Skeletal muscle satellite cell (primary cell): ENCODE measurements around the gene ARSG.

Source experiments
- H3K27me3 ChIP-seq: 2 replicates; pipeline ENCODE4 v1.7.0; 2013; ENCODE audit warnings: low read length; ENCODE audit not compliant: control insufficient read depth, insufficient read depth
- H3K36me3 ChIP-seq: 2 replicates; pipeline ENCODE4 v1.7.0; 2013; ENCODE audit warnings: mild to moderate bottlenecking, control low read depth, low read length; ENCODE audit not compliant: insufficient read depth
- H3K4me1 ChIP-seq: 2 replicates; pipeline ENCODE4 v1.7.0; 2013; ENCODE audit warnings: low read length; ENCODE audit not compliant: control insufficient read depth, insufficient read depth
- H3K4me2 ChIP-seq: 2 replicates; pipeline ENCODE4 v1.7.0; 2013; ENCODE audit warnings: mild to moderate bottlenecking, low read length
- H3K4me3 ChIP-seq: 2 replicates; pipeline ENCODE4 v1.7.0; 2013; ENCODE audit warnings: low read length
- H3K9ac ChIP-seq: 2 replicates; pipeline ENCODE4 v1.7.0; 2013; ENCODE audit warnings: mild to moderate bottlenecking, low read depth, low read length, moderate library complexity
- H3K9me3 ChIP-seq: replicated peaks from 2 replicates; pipeline ENCODE4 v1.7.0; 2013; ENCODE audit warnings: mild to moderate bottlenecking, control low read depth, low read length

Gene ARSG

DNA sequence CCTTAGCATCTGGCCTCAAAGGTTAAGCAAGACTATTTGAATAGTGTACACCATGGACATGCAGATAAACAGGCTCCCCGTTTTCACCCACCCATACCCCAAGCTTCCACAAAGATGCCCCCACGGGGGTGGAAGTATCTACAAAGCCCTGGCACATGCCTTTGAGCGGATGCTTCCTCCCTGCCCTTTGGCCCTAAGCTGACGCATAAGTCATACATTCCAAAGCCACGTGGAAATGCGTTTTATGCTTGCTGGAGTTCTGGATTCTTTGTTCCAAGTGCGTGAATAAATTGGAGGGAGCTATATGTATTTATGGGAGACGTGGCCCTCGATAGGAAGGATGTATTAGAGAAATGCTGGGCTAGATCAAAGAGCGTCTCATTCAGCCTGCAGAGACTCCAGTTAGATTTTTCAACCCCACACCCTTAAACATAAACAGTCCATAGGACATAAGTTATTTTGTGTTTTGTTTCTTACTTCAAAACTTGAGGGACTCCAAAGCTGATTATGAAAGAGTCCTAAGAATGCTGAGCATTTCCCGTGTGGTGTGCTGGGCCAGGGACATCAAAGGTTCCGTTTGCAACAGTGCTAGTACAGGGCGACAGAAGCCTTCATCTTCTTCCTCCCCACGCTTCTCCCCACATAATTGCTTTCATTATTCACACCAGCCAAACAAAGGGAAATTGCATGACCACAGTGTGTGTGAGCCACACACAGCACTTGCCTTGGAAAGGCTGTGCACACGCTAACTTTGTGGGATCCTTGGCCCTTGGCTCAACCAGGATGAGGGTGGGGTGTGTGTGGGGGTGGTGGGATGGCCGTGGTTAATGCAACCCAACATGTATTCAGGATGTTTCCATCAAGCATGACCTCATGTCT, 92.4 kb downstream of the ARSG start:
- H3K27me3 ChIP-seq = no peaks in the 10 kb centered on the region
- no peaks in the 10 kb centered on the region for H3K36me3 ChIP-seq
- peak overlapping the region; percentile 21 for H3K4me2 ChIP-seq
- peaks cover 55% of the 10 kb centered on the region for H3K4me1 ChIP-seq
- H3K9ac ChIP-seq = peak overlapping the region; percentile 26
- H3K4me3 ChIP-seq = no peak overlapping the region
- no peaks in the 10 kb centered on the region for H3K9me3 ChIP-seq

DNA sequence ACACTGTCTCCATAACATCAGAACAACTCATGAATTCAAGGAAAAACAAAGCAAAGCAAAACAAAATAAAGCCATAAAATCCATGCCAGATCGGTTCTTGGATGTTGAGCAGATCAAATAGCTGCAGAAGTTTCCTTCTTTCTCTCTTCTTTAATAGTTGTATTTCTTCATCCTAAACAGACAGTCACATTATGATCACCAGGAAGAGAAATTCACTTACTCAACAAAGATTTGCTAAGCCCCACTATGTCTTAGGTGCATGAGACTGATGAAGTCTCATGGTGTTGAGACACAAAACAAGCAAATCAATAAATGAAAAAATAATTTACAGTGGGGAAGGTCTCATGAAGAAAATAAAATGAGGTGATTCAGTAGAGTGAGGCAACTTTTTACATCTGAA, 93.2 kb downstream of the ARSG start:
- H3K9ac ChIP-seq = peak overlapping the region; percentile 26
- no peak overlapping the region for H3K4me2 ChIP-seq
- H3K36me3 ChIP-seq = no peaks in the 10 kb centered on the region
- no peak overlapping the region for H3K4me3 ChIP-seq
- no peaks in the 10 kb centered on the region for H3K9me3 ChIP-seq
- peaks cover 48% of the 10 kb centered on the region for H3K4me1 ChIP-seq
- H3K27me3 ChIP-seq = no peaks in the 10 kb centered on the region

DNA sequence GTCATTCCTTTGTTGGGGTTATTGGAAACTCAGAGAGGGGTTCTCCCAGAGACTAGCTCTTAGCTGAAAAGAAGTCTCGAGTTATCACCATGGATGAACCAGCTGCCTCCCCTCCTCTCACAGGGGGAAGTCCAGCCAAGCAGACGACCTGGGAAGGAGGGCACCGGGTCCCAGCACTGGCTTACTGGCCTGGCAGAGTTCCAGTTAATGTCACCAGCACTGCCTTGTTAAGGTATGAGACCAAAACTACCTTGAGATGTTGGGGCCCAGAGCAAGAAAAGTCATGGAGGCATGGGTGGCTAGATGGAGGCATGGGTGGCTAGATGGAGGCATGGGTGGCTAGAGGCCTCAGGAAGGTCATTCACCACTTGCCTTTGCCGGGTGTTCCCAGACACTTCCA, 93.6 kb downstream of the ARSG start:
- no peak overlapping the region for H3K4me2 ChIP-seq
- H3K36me3 ChIP-seq = no peaks in the 10 kb centered on the region
- H3K4me3 ChIP-seq = no peak overlapping the region
- no peaks in the 10 kb centered on the region for H3K9me3 ChIP-seq
- peaks cover 44% of the 10 kb centered on the region for H3K4me1 ChIP-seq
- H3K9ac ChIP-seq = peak overlapping the region; percentile 11
- H3K27me3 ChIP-seq = no peaks in the 10 kb centered on the region

DNA sequence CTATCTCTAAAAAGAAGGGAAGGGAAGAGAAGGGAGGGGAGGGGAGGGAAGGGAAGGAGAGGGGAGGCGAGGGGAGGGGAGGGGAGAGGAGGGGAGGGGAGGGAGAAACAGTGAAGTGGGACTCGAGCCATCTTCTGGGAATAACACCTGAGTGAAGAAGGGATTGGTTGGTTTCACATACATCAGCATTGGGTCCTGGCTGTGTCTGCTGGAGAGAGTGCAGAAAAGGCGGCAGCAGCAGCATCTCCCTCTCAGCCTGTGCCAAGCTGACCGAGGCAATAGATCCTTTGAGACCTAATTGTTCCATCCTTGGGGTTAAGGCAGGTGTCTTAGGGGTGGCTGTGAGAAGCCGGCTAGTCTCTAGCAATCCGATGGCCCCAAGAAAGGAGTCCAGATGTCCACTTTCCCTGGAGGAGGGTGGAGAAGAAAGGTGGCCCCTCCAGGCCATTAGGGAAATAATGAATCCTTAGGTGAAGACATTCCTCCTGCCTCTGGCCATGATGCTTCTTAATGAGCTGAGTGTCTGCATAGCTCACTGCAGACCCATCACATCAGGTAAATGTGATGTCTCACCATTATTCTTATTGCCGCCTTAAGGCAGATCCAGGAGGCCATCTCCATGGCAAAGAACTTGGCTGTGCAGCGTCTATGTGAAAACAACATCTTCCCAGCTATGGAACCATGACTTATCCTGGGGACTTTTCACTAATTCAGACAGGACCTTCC, 94.4 kb downstream of the ARSG start:
- no peak overlapping the region for H3K9ac ChIP-seq
- no peaks in the 10 kb centered on the region for H3K9me3 ChIP-seq
- H3K4me2 ChIP-seq = no peak overlapping the region
- no peak overlapping the region for H3K4me3 ChIP-seq
- no peaks in the 10 kb centered on the region for H3K27me3 ChIP-seq
- peaks cover 37% of the 10 kb centered on the region for H3K4me1 ChIP-seq
- no peaks in the 10 kb centered on the region for H3K36me3 ChIP-seq

DNA sequence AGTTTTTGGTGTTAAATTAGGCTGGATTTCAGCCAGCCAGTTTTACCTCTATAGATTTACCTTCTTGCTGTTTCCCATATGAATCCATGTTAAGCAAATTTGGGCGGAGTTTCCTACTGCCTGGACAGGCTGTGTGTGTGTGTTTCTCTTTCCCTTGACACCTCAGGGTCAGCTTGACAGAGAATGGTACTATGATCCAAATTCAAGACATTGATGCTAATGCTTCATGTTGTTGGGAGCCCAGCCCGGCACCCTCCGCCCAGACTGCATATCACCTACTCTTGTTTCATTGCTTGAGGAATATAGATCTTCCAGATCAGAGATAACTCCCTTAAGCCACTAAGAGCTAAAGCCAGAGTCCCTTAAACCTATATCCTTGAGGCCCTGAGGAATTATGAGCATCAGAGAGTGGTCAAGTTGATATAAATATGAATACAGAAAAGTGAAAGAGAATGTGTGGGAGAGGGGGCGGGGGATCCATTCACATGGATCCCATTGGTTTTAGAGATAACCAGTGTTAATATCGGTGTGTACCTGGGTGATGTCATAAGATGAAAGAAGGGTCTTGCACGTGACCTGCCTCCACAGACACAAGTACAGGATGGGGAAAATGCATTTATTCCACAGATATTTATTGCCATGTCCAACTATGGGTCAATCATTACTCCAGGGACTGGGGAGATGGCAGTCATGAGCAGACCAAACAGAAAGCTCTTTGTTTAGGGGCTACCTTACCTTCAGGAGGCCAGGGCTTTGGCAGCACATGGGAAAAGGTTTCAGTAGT, 96.3 kb downstream of the ARSG start:
- Histone ChIP-seq H3K4me3 (no peak overlapping the region), H3K4me1 (peaks cover 27% of the 10 kb centered on the region), H3K9ac (no peak overlapping the region), H3K27me3 (no peaks in the 10 kb centered on the region), H3K36me3 (no peaks in the 10 kb centered on the region), H3K9me3 (no peaks in the 10 kb centered on the region), H3K4me2 (no peak overlapping the region)

GRCh38 chr17:68389041-68389440, 97.7 kb downstream of the ARSG start:
- Histone ChIP-seq H3K4me3 (no peak overlapping the region), H3K27me3 (no peaks in the 10 kb centered on the region), H3K4me1 (peaks cover 15% of the 10 kb centered on the region), H3K36me3 (no peaks in the 10 kb centered on the region), H3K4me2 (no peak overlapping the region), H3K9ac (no peak overlapping the region), H3K9me3 (no peaks in the 10 kb centered on the region)

DNA sequence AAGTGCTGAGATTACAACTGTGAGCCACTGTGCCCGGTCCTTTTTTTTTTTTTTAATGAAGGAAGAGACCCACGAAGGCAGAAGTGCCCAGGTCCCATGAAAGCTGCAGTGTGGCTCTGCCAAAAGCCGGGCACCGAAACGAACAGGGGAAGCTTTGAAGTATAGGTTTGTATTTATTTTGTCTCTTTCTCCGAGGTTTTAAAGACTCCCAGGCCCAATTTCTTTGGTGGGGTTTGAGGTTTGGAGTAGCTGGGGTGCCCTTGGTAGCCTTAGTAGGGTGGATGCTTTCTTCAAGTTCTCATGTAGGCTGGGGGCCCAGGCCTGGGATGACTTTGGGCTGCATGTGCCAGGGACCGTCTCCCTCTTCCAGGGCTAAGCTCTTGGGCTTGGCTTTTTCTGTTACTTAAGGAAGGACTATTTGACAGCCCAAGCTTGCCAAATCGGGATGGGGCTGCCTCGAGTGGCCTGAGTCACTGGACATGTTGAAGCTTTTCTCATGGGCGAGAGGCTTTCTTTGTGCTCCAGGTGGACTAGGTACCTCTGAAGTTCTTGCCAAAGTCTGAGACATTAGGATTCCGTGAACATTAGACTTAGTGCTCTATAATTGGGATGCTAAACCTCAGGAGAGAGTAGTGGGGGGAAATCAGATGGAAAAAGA, 99.7 kb downstream of the ARSG start:
- no peaks in the 10 kb centered on the region for H3K36me3 ChIP-seq
- no peak overlapping the region for H3K9ac ChIP-seq
- no peak overlapping the region for H3K4me2 ChIP-seq
- no peak overlapping the region for H3K4me3 ChIP-seq
- H3K4me1 ChIP-seq = peaks cover 8% of the 10 kb centered on the region
- H3K9me3 ChIP-seq = no peaks in the 10 kb centered on the region
- H3K27me3 ChIP-seq = no peaks in the 10 kb centered on the region

- Histone ChIP-seq H3K4me1 (peaks cover 1% of the 10 kb centered on the region), H3K4me2 (no peak overlapping the region)
Observed at GRCh38 chr17:68391561-68392268, 100.4 kb downstream of the ARSG start.

DNA sequence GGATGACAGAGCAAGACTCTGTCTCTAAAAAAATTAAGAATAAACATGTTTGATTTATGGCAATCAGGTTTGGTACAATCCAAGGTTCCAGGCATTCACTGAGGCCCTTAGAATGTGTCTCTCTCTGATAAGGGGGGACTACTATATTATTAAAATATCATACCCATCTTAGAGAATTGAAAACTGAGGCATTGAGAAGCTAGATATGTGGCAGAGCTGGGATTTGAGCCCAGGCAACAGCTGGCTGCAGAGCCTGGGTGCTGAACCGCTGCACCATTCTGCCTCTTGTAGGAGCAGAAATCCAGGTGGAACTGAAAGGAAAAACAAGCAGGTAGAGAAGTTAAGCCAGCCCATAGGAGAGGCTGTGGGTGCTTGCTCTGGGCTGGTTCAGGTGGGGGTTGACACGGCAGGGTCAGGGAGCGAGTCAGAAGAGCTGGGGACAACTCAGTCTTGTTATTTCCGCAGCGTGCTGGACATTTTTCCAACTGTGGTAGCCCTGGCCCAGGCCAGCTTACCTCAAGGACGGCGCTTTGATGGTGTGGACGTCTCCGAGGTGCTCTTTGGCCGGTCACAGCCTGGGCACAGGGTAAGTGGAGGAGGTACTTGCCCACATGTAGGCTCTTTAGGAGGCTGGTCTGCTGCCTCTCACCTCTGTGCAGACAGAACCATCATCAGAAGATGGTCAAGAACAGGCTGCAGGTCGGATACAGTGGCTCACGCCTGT, 103.5 kb downstream of the ARSG start:
- no peaks in the 10 kb centered on the region for H3K36me3 ChIP-seq
- no peaks in the 10 kb centered on the region for H3K9me3 ChIP-seq
- H3K9ac ChIP-seq = no peak overlapping the region
- no peak overlapping the region for H3K4me2 ChIP-seq
- no peak overlapping the region for H3K4me3 ChIP-seq
- H3K4me1 ChIP-seq = peaks cover 11% of the 10 kb centered on the region
- H3K27me3 ChIP-seq = no peaks in the 10 kb centered on the region

More at GRCh38 chr17:68391561-68392268, 100.4 kb downstream of the ARSG start:
- no peak overlapping the region for H3K9ac ChIP-seq
- H3K27me3 ChIP-seq = no peaks in the 10 kb centered on the region
- no peaks in the 10 kb centered on the region for H3K36me3 ChIP-seq
- no peak overlapping the region for H3K4me3 ChIP-seq
- H3K9me3 ChIP-seq = no peaks in the 10 kb centered on the region
